Measurements from ENCODE around the gene MED27. TPM values are rescaled to one million over a fixed set of nuclear protein-coding genes. Genes with fewer than 3 reads are reported as not detected.

The MED27 gene
- total and polyA plus RNA-seq, 8 donors: 0.87 to 21.9 (median 12.7) TPM

GRCh38 chr9:132082188-132082587 lies 2.5 kb upstream of the MED27 start:
- intact Hi-C loops (cut with DNase I; ENCODE audit: low total_unique reads): no loop called here
- Histone ChIP-seq H3K27ac (no peak overlapping the region), H3K4me3 (no peak overlapping the region), H3K4me1 (peaks cover 13 to 27% (median 22%) of the 10 kb centered on the region in 4 donors), H3K36me3 (peaks cover 0 to 2% (median under 1%) of the 10 kb centered on the region in 4 donors), H3K27me3 (peaks cover 0 to 10% (median 0%) of the 10 kb centered on the region in 3 donors), H3K9me3 (no peaks in the 10 kb centered on the region)
- WGBS, 5 donors: 55 to 73% (median 57%) methylated on average over 5 of the region's 5 CpGs
- no peak for DNase-seq
- TF ChIP-seq POLR2A (IDR thresholded peaks at IDR 0.05): no peak
- TF ChIP-seq POLR2AphosphoS5 (IDR thresholded peaks at IDR 0.05): no peak
- TF ChIP-seq EP300 (IDR thresholded peaks at IDR 0.05): no peak
- TF ChIP-seq CTCF (IDR thresholded peaks at IDR 0.05): no peak

GRCh38 chr9:132078699-132079356 lies 839 bp downstream of the MED27 start:
- H3K9me3 ChIP-seq: no peaks in the 10 kb centered on the region
- H3K36me3 ChIP-seq: peaks cover 0 to 35% (median 24%) of the 10 kb centered on the region in 4 donors
- 2 to 6% (median 3%) methylated on average over 12 of the region's 12 CpGs for WGBS, 5 donors
- no peaks in the 10 kb centered on the region for H3K27me3 ChIP-seq
- peak overlapping the region; percentile 77 to 99 (median 88) for H3K4me3 ChIP-seq
- peaks cover 13 to 52% (median 31%) of the 10 kb centered on the region in 4 donors for H3K4me1 ChIP-seq
- intact Hi-C loops (cut with DNase I; ENCODE audit: low total_unique reads): no loop called here
- H3K27ac ChIP-seq: peak overlapping the region in 3 of 5 donors; percentile 71 to 85 (median 84)
- DNase-seq: peak in 1 of 2 donors; percentile 17
- TF ChIP-seq CTCF (IDR thresholded peaks at IDR 0.05): no peak
- no peak for TF ChIP-seq POLR2AphosphoS5 (IDR thresholded peaks at IDR 0.05)
- TF ChIP-seq POLR2A (IDR thresholded peaks at IDR 0.05): no peak
- TF ChIP-seq EP300 (IDR thresholded peaks at IDR 0.05): no peak

GRCh38 chr9:132077881-132078698 lies 1.6 kb downstream of the MED27 start:
- Histone ChIP-seq H3K9me3 (no peaks in the 10 kb centered on the region), H3K36me3 (peaks cover 0 to 41% (median 27%) of the 10 kb centered on the region in 4 donors), H3K4me3 (peak overlapping the region; percentile 77 to 99 (median 88)), H3K27me3 (no peaks in the 10 kb centered on the region), H3K4me1 (peaks cover 13 to 52% (median 31%) of the 10 kb centered on the region in 4 donors), H3K27ac (peak overlapping the region in 1 of 5 donors; percentile 84)
- 59 to 64% (median 61%) methylated on average over 10 of the region's 10 CpGs for WGBS, 5 donors
- intact Hi-C loops (cut with DNase I; ENCODE audit: low total_unique reads): no loop called here
- TF ChIP-seq EP300 (IDR thresholded peaks at IDR 0.05) (no peak), POLR2A (IDR thresholded peaks at IDR 0.05) (no peak), POLR2AphosphoS5 (IDR thresholded peaks at IDR 0.05) (no peak), CTCF (IDR thresholded peaks at IDR 0.05) (no peak)
- DNase-seq: peak in 1 of 2 donors; percentile 56

- Histone ChIP-seq H3K27me3 (no peaks in the 10 kb centered on the region), H3K4me1 (peaks cover 13 to 52% (median 31%) of the 10 kb centered on the region in 4 donors), H3K36me3 (peaks cover 0 to 62% (median 42%) of the 10 kb centered on the region in 4 donors), H3K27ac (no peak overlapping the region), H3K9me3 (no peaks in the 10 kb centered on the region), H3K4me3 (no peak overlapping the region)
- TF ChIP-seq POLR2A (IDR thresholded peaks at IDR 0.05): no peak
- no peak for TF ChIP-seq POLR2AphosphoS5 (IDR thresholded peaks at IDR 0.05)
- no peak for TF ChIP-seq EP300 (IDR thresholded peaks at IDR 0.05)
- no peak for TF ChIP-seq CTCF (IDR thresholded peaks at IDR 0.05)
- intact Hi-C loops (cut with DNase I; ENCODE audit: low total_unique reads): no loop called here
- no peak for DNase-seq
- WGBS, 5 donors: 77 to 96% (median 86%) methylated on average over 2 of the region's 2 CpGs
Measured at GRCh38 chr9:132075853-132076252, 3.8 kb downstream of the MED27 start.
